A673 (cell line): Measurements from ENCODE around the gene PDGFD. TPM values are rescaled to one million over a fixed set of nuclear protein-coding genes. Genes with fewer than 3 reads are reported as not detected.

Experiments used
- BruUV-seq: library from RNA; stranded (reverse); fragments of 400-500 nt; replicated peaks from 2 replicates; lab custom pipeline; 2021; lab: Mats Ljungman, UMichigan
- CTCF ChIA-PET: fragments of 300-600 bp; sonication (Branson Sonifier 250); formaldehyde crosslinking; loops from one replicate; lab custom pipeline; 2022; ENCODE audit warnings: antibody characterized with exemption; lab: Charles Lee
- POLR2A ChIA-PET: fragments of 300-600 bp; sonication (Branson Sonifier 250); formaldehyde crosslinking; loops from one replicate; lab custom pipeline; 2022; ENCODE audit warnings: antibody characterized with exemption; ENCODE audit not compliant: low non-redundant PET; lab: Charles Lee
- DNase-seq: peaks from one replicate; pipeline ENCODE4 v3.0.0-alpha.2; 2015; ENCODE audit warnings: low spot score
- H3K27ac ChIP-seq: fragments of 200-600 bp; sonication (generic); 2 replicates; pipeline ENCODE4 v1.5.1; 2016; ENCODE audit warnings: mixed run types, low read depth, mild to moderate bottlenecking, mixed read lengths, antibody characterized with exemption, low read length; ENCODE audit not compliant: poor library complexity, severe bottlenecking
- H3K27me3 ChIP-seq: fragments of 200-600 bp; sonication (generic); replicated peaks from 2 replicates; pipeline ENCODE4 v1.6.1; 2017; ENCODE audit warnings: mixed run types, low read depth, mild to moderate bottlenecking, mixed read lengths, antibody characterized with exemption, low read length; ENCODE audit not compliant: insufficient read depth, poor library complexity
- H3K36me3 ChIP-seq: fragments of 200-600 bp; sonication (generic); 2 replicates; pipeline ENCODE4 v1.6.1; 2016; ENCODE audit warnings: mixed run types, mild to moderate bottlenecking, mixed read lengths, antibody characterized with exemption, low read length; ENCODE audit not compliant: insufficient read depth, poor library complexity, severe bottlenecking
- H3K4me1 ChIP-seq: fragments of 200-600 bp; sonication (generic); 2 replicates; pipeline ENCODE4 v1.6.1; 2017; ENCODE audit warnings: mixed run types, mild to moderate bottlenecking, mixed read lengths, antibody characterized with exemption, low read length; ENCODE audit not compliant: insufficient read depth, poor library complexity, severe bottlenecking
- H3K4me3 ChIP-seq: fragments of 200-600 bp; sonication (generic); 2 replicates; pipeline ENCODE4 v1.5.1; 2016; ENCODE audit warnings: low read depth, mixed run types, mild to moderate bottlenecking, mixed read lengths, low read length; ENCODE audit not compliant: poor library complexity, severe bottlenecking
- H3K9me3 ChIP-seq: fragments of 200-600 bp; sonication (generic); 2 replicates; pipeline ENCODE4 v1.6.1; 2016; ENCODE audit warnings: mixed run types, low read depth, mild to moderate bottlenecking, mixed read lengths, antibody characterized with exemption, low read length; ENCODE audit not compliant: poor library complexity, severe bottlenecking
- EZH2 ChIP-seq: fragments of 200-600 bp; sonication (generic); IDR thresholded peaks from 2 replicates; pipeline ENCODE4 v1.6.1; 2017; ENCODE audit warnings: borderline replicate concordance, low read depth, mild to moderate bottlenecking, mixed read lengths, antibody characterized with exemption, low read length; ENCODE audit not compliant: poor library complexity, severe bottlenecking
- intact Hi-C: fragments of 100-400 bp; cut with micrococcal nuclease; formaldehyde crosslinking; loops from one replicate; pipeline ENCODE4 v1.10.0; 2022; ENCODE audit not compliant: unreplicated experiment
- total RNA-seq: library from RNA; stranded (reverse); gene quantifications from 2 replicates; pipeline ENCODE4 v1.2.3, GENCODE V29; 2021
- TF ChIP-seq, protein P1 (sequence below): fragments of 300-800, 200-600 bp; sonication (generic); conservative IDR thresholded peaks from 2 replicates; pipeline ENCODE4 v1.5.1; 2017; ENCODE audit warnings: low read depth, mild to moderate bottlenecking, antibody characterized with exemption, low read length, moderate library complexity, mixed read lengths

Gene PDGFD
- total RNA-seq, 1 experiment from 2014 or later: 6.1 TPM

DNA sequence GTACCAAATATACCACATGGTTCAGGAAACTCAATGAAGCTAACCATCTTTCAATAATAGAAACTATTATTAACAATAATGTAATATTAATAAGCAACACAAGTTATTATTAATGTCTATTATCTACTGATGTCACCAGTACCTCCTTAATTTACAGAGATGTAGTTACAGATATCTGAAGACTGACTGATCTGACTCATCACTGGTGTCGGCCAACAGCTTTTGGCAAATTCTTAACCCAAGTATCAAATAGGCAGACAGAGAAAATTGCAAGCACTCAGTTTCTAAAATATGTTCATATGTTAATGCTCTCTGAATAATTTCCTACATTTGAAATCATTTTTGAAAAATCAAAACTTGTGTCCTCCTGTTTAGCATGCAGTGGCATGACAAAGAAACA is 227.9 kb downstream of the PDGFD start:
- H3K4me1 ChIP-seq: no peaks in the 10 kb centered on the region
- no peak overlapping the region for H3K27ac ChIP-seq
- no peak for DNase-seq
- POLR2A ChIA-PET: no interaction called here
- H3K27me3 ChIP-seq: no peaks in the 10 kb centered on the region
- CTCF ChIA-PET: no interaction called here
- H3K9me3 ChIP-seq: no peaks in the 10 kb centered on the region
- BruUV-seq: no TSS peak
- TF ChIP-seq, protein P1, sequence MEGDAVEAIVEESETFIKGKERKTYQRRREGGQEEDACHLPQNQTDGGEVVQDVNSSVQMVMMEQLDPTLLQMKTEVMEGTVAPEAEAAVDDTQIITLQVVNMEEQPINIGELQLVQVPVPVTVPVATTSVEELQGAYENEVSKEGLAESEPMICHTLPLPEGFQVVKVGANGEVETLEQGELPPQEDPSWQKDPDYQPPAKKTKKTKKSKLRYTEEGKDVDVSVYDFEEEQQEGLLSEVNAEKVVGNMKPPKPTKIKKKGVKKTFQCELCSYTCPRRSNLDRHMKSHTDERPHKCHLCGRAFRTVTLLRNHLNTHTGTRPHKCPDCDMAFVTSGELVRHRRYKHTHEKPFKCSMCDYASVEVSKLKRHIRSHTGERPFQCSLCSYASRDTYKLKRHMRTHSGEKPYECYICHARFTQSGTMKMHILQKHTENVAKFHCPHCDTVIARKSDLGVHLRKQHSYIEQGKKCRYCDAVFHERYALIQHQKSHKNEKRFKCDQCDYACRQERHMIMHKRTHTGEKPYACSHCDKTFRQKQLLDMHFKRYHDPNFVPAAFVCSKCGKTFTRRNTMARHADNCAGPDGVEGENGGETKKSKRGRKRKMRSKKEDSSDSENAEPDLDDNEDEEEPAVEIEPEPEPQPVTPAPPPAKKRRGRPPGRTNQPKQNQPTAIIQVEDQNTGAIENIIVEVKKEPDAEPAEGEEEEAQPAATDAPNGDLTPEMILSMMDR: no peak
- TF ChIP-seq EZH2: no peak
- H3K36me3 ChIP-seq: no peaks in the 10 kb centered on the region
- H3K4me3 ChIP-seq: no peak overlapping the region
- intact Hi-C loops: no loop called here

DNA sequence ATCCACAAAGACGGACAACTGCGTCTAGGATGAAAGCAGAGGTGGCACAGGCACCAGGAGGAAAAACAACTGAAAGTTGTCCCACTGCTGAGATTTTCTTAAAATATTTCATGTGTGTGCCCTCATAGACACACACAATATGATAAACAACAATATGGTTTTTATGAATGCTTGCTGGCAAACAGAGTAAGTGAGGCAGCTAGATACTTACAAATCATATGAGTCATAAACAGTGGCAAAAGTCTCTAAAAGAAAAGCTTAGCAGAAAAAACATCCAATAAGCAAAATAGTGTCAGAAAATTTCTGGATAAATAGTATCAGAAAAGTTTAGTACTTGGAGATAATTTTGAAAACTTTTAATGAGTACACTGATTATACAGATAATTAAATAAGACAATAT is 228.7 kb downstream of the PDGFD start:
- no peaks in the 10 kb centered on the region for H3K9me3 ChIP-seq
- ChIA-PET CTCF (no interaction called here), POLR2A (no interaction called here)
- intact Hi-C loops: no loop called here
- DNase-seq: no peak
- no peaks in the 10 kb centered on the region for H3K27me3 ChIP-seq
- no TSS peak for BruUV-seq
- H3K4me1 ChIP-seq: no peaks in the 10 kb centered on the region
- no peak overlapping the region for H3K4me3 ChIP-seq
- TF ChIP-seq EZH2: no peak
- no peak overlapping the region for H3K27ac ChIP-seq
- no peaks in the 10 kb centered on the region for H3K36me3 ChIP-seq

DNA sequence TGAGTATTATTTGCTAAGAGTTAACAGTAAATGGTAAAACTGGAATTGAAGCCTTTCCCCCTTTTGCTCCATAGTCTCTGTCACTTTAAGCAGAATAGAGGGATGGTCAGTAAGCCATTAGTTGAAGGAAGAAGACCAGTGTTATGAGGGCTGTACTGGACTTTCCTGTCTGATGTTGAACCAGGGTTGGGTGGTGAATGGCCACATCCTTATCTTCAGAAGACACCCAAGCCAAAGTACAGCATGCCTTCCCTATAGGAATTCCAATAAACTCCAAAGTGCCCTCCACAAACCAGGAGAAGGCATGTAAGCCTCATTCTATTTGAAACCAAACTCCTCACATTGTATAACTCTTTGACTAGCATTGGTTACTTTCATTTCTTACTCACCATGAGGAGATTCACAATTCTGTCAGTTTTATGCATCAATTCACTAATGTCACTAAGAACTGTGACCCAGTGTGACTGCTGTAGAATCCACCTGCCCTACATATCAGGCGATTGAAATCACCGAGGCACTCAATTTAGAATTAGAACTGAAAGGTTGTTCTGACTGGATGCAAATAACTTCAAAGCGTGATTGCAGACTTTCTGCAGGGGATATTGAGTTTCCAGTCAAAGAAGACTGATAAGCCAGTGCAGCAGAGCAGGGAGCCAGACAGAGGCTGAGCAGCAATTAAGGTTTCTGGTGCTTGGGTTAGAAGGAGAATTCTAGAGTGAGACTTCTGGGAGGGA is 234.6 kb downstream of the PDGFD start:
- TF ChIP-seq, protein P1: no peak
- TF ChIP-seq EZH2: no peak
- Histone ChIP-seq H3K4me1 (no peaks in the 10 kb centered on the region), H3K36me3 (no peaks in the 10 kb centered on the region), H3K27ac (no peak overlapping the region), H3K9me3 (no peaks in the 10 kb centered on the region), H3K4me3 (no peak overlapping the region), H3K27me3 (no peaks in the 10 kb centered on the region)
- intact Hi-C loops: loop anchor here (5.0 to 10.0 kb wide), 2 partner anchors 223 to 305 kb away; no protein-coding TSS in a partner anchor
- ChIA-PET CTCF (interaction anchor here (0.5 kb wide), 1 partner anchor 321 kb away, joined by 5 read pairs; no protein-coding TSS in a partner anchor), POLR2A (no interaction called here)
- no TSS peak for BruUV-seq
- no peak for DNase-seq
